GM19043 (cell line): ENCODE results near the gene UBE3B.

Experiments used
- ATAC-seq: cut with Tn5 transposase; IDR thresholded peaks from one replicate; pipeline ENCODE4 v1.9.1; 2021; ENCODE audit warnings: low read depth; ENCODE audit not compliant: unreplicated experiment

The UBE3B gene

GRCh38 chr12:109493938-109494337 is 16.5 kb downstream of the UBE3B start:
- no peak for ATAC-seq

- no peak for ATAC-seq
These were observed 17.0 kb downstream of the UBE3B start for GRCh38 chr12:109494348-109494881.

- no peak for ATAC-seq
These were observed 17.6 kb downstream of the UBE3B start for GRCh38 chr12:109495012-109495411.

- ATAC-seq = no peak
These were observed 18.9 kb downstream of the UBE3B start for GRCh38 chr12:109496306-109496705.

- no peak for ATAC-seq
These were observed 20.2 kb downstream of the UBE3B start for GRCh38 chr12:109497675-109498074.

- no peak for ATAC-seq
These were observed 23.2 kb downstream of the UBE3B start for GRCh38 chr12:109500406-109501185.

- ATAC-seq = no peak
These were observed 23.9 kb downstream of the UBE3B start for GRCh38 chr12:109501299-109501698.

GRCh38 chr12:109502332-109502731 is 24.9 kb downstream of the UBE3B start:
- ATAC-seq = no peak

- ATAC-seq = no peak
These were observed 26.2 kb downstream of the UBE3B start for GRCh38 chr12:109503611-109504010.

- ATAC-seq = no peak
These were observed 26.6 kb downstream of the UBE3B start for GRCh38 chr12:109504068-109504467.

- no peak for ATAC-seq
These were observed 32.8 kb downstream of the UBE3B start for GRCh38 chr12:109510196-109510595.

- ATAC-seq = no peak
These were observed 35.2 kb downstream of the UBE3B start for GRCh38 chr12:109512608-109513007.

- ATAC-seq = no peak
These were observed 35.6 kb downstream of the UBE3B start for GRCh38 chr12:109513051-109513450.

- ATAC-seq = no peak
These were observed 36.5 kb downstream of the UBE3B start for GRCh38 chr12:109513977-109514376.

GRCh38 chr12:109517619-109518018 is 40.2 kb downstream of the UBE3B start:
- ATAC-seq = no peak

- ATAC-seq = no peak
These were observed 41.6 kb downstream of the UBE3B start for GRCh38 chr12:109518820-109519665.

GRCh38 chr12:109519787-109520186 is 42.4 kb downstream of the UBE3B start:
- ATAC-seq = no peak

GRCh38 chr12:109521831-109522230 is 44.4 kb downstream of the UBE3B start:
- no peak for ATAC-seq

GRCh38 chr12:109523071-109523470 is 45.6 kb downstream of the UBE3B start:
- ATAC-seq = no peak

GRCh38 chr12:109523504-109523903 is 46.1 kb downstream of the UBE3B start:
- ATAC-seq = no peak

GRCh38 chr12:109524466-109525278 is 47.2 kb downstream of the UBE3B start:
- ATAC-seq = no peak
